Activated CD4-positive, alpha-beta T cell treated with anti-CD3 and anti-CD28 coated beads, Interleukin-2, Interleukin-6, amounts not matched to agents 100 ng/mL and 50 ng/mL, durations not matched to agents 16 hours and 8 hours (primary cell): ENCODE results near the gene DCBLD2.

Source experiments
- DNase-seq: peaks from one replicate; pipeline ENCODE4 v3.0.0-alpha.2; 2020

DCBLD2 gene, protein sequence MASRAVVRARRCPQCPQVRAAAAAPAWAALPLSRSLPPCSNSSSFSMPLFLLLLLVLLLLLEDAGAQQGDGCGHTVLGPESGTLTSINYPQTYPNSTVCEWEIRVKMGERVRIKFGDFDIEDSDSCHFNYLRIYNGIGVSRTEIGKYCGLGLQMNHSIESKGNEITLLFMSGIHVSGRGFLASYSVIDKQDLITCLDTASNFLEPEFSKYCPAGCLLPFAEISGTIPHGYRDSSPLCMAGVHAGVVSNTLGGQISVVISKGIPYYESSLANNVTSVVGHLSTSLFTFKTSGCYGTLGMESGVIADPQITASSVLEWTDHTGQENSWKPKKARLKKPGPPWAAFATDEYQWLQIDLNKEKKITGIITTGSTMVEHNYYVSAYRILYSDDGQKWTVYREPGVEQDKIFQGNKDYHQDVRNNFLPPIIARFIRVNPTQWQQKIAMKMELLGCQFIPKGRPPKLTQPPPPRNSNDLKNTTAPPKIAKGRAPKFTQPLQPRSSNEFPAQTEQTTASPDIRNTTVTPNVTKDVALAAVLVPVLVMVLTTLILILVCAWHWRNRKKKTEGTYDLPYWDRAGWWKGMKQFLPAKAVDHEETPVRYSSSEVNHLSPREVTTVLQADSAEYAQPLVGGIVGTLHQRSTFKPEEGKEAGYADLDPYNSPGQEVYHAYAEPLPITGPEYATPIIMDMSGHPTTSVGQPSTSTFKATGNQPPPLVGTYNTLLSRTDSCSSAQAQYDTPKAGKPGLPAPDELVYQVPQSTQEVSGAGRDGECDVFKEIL

DNA sequence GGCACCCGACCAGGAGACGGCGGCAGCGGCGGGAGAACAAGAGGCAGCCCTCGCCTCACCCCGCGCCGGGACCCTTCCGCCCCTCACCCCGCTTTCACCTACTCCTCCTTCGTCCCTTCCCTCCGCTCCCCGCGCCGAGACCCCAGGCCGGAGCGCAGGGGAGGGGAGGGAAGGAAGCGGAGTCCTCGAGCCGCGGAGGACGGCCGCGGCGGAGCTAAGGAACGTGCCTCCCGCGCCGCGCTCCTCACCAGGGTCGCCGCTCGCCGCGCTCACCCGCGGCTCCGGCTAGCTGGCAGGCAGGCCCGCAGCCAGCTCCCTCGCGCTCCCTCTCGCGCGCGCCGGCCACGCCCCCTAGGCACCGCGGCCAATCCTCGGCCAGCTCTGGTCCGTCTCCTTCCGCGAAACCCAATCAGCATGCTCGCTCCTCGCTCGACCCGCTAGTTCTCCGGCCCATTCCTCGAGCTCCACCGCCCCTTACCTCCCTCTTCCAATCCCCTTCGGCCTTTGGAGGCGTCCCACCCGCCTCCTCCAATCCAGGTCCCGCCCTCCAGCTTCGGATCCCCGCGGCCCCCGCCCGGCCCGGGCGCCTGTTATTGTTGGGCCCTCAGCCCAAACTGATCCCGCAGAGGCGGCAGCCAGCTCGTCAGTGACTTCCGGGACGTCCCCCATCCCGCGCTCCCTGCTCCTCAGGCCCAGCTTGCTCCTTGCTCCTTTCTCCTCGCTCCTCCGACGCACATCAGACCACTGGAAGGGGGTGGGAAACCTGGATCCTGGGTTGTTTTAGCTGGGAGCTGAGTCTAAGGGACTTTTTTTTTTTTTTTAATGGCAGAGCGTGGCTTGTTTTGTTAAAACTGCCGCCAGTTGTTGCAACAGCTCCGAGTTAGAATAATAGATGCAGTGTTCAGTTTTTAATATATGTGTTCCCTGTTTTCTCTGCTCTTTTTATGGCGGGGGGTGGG is at the start of gene DCBLD2:
Gene DCBLD2 (minus strand): TSS at position 304 of the 959 bp plus-strand sequence. CDS start 369 bp downstream, outside the sequence.
- peak; percentile 97 for DNase-seq

DNA sequence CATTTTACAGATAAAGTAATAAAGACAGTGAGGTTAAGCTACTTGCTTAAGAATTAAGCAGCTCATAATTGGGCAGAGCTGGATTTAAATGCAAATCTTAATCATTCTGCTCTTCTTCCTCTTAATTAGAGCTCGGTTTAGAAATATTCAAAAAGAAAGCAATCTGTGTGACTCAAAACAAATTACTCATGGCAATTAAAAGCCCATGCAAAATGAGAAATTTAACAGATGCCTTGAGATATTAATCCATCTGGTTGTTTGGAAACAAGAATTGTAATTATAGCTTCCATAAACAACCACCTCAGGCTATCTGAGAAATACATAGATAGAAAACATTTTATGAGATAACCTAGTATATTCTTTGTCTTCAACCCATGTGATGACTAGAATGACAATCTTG is 44.2 kb upstream of the DCBLD2 start:
- DNase-seq = no peak

DNA sequence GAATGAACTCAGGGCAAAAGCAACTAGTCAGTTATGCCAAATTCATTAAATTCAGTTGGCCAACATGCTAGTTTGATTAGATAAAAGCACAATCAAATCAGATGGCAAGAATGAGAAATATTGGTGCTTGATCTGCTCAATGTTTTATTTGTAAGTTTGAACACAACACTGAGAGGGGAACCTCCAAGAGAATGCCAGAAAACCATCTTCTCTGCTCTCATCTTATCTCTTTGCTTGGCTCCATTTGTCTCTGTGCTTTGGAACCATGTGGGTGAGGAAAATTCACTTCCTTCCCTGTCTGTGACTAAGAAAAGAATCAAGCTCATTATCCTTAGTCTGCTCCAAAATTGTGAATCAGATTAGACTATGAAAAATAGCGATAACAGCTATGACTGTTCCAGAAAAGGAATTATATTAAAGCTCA is 43.6 kb upstream of the DCBLD2 start:
- DNase-seq = no peak

DNA sequence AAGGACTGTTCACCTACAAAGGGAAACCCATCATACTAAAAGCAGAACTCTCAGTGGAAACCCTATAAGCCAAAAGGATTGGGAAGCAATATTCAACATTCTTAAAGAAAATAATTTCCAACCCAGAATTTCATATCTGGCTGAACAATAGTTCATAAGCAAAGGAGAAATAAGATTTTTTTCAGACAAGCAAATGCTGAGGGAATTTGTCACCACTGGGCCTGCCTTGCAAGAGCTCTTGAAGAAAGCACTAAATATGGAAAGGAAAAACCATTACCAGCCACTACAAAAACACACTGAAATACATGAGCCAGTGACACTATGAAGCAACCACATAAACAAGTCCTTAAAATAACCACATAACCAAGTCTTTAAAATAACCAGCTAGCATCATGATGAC is 28.9 kb upstream of the DCBLD2 start:
- no peak for DNase-seq

DNA sequence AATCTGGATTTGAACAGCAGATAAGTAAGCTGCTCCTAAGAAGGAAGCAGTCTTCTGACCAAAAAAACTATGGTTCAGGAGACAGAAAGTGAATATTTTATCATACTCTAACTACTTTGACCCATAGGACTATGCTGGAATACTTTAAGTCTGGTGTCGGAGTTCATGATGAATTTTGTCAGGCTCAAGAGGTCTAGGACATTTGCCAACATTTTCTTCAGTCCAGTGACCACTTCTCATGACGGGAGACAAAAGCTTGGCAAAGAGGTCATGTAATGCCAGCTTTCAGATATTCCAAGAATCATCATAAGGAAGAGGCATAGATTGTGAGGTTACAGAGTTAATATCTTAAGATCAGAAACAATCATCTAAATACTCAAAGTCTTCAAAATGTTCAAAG is 20.5 kb upstream of the DCBLD2 start:
- no peak for DNase-seq

DNA sequence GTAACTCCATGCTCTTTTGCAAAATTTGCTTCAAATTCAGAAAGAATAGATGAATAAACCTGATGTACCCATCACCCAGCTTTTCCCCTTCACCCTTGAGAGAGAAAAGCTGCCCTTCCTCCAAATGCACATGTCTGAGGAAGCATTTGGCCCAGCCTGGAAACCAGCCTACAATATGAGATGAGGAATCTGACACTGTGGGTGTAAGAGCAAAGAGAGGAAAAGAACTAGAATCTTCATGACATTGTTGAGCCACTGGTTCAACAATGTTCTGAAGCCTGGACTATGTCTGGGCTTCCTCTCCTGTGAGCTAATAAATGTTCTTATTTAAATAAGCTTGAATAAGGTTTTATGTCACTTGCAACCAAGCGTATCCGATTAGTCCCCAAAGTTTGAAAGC is 18.7 kb upstream of the DCBLD2 start:
- no peak for DNase-seq

DNA sequence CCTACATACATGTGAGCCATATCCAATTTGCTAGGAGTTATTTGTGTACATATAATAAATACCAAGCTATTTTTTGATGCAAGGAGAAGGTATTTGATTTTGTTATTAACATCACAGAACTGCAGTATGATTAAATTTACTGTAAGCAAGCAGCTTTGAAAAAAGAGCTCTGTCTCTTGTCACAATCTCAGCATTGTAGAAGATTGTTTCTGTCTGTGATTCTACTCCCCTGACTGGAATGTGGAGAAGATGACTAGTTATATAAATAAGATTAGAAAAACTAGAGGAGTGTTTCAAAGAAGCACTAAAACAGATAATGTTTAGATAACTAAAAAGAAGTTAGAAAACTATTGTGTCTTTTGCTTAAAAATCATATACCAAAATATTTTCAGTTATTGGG is 17.1 kb upstream of the DCBLD2 start:
- no peak for DNase-seq

DNA sequence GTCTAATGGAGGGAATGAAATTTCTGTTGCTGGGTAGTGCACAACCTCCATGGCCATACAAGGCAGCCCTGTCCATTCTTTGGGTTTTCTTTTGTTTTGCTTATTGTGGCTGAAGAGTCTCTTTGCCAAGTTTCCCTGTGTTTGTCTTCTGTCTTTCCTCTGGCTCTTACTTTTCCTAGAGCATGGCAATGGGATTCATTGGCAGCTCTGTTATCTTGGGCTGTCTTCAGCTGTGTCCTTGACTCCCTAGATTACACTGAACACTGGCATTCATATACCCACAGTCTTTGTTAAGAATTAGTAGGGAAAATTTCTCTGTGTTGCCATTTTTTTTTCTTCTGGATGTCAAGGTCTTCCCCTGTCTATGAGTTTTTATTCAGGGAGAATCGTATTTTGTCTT is 16.1 kb upstream of the DCBLD2 start:
- no peak for DNase-seq

DNA sequence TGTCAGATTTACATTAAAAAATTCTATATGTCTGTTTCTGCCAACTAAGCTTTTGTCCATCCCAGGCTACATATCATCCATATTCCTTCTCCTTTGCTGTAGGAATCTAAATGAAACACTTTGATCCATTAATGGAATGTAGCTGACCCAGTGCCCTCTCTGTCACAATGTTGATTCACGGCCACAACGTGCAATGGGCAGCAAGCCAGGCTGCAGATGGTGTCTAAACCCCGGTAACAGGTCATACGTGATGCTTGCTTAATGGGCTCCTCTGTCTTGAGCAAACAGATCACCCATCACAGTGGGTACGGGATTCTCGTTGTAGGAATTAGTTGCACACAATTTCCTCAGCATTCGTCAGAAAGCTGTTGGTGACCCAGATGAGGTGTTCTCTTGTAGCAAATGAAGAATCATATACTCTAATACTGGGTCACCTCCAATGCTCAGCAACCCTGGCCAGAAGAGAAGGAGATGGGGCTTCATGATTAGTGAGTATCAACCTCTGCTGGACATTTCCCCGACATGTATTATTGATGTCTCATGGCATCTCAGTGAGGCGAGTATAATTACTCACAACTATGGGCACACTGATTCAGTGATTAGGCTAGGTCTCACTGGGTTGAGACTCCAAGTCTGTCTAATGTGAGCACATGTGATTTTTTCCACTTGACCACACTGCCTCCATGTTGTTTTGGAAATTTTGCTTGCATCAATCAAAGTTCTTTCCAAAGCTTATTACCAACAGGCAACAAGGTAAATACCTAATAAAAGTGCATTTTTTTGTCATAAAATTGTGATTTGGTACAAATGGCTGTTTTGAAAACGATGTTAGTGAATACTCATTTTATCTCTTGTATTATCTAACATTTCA is 12.9 kb upstream of the DCBLD2 start:
- no peak for DNase-seq

DNA sequence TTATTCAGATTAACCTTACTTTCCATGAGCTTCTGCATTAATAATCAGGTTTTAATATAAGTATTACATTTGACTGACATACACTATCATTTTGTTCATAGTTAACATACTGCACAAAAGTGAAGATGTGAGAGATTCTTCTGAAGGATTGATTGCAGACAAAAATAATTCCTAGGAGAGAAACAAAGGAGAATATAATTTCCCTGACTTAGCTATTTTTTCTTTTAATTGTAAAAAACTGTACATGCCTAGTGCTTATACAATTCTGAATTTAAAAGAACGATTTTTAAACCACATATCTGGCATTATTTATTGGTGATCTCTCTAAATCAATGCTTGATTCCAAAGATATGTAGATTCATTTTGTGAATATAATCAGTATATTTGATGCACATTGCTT is 11.0 kb upstream of the DCBLD2 start:
- no peak for DNase-seq

DNA sequence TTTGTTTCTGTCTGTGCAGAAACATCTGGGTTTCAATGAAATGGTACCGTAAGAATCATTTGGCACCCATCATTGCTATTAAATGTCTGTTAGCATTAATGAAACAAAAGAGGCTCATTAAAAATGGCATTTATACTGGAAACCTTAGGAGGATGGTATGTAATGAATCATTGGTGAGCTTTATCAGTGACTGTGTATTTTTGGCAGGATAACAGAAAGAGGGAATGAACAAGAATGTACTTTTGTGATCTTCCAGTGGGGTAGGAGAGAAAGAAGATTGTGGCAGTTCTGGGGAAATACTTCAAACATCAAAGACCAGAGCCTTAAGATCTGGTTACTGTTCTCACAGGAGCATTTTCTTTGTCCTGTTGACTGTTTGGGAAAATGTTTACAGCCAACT is 4.7 kb upstream of the DCBLD2 start:
- no peak for DNase-seq

DNA sequence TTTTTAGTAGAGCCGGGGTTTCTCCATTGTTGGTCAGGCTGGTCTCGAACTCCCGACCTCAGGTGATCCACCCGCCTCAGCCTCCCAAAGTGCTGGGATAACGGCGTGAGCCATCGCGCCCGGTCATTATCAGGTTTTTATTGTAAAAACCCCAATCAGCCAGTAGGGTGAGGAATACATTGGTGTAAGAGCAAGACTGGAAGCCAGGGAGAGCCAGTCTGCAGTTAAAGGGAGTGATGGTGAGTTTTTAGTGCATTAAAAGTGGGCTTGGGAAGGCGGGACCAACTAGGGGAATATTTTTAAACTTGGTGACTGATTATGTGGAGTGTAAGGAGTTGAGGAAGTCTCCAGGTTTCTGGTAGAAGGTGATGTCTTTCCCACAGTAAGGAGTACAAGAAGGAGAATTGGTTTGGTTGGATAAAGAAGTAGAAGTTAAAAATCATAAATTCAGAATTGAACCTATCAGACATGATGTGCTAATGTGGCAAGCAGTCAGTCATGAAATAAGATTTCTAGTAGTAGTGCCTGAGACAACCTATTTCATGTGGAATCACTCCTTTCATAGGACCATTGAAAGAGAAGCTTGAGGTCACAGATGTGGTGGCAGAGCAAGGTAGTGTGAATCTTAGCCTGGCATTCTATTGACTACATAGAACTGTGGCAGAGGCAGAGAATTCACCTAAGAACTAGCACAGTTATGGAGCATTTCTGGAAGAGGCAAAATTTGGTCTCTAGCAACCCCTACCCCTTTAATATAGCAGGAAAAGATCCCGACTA is 2.4 kb upstream of the DCBLD2 start:
- no peak for DNase-seq

DNA sequence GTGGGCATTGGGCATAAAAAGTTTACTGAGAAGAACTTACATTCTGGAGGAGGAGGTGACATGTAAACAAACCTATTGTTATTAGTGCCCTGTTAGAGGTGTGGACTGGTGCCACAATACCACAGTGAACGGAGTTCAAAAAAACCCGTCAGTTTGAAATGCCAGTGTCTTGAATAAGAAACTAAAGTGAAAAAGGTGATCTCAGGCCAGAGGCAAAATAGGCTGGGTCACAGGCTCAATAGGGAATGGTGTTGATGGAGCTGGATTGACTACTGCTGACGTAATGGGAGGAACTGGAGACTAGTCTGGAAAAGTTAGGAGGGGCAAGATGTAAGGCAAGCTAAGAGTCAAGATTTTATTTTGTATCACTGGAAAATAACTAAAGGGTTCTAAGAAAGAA is 1.6 kb upstream of the DCBLD2 start:
- no peak for DNase-seq

DNA sequence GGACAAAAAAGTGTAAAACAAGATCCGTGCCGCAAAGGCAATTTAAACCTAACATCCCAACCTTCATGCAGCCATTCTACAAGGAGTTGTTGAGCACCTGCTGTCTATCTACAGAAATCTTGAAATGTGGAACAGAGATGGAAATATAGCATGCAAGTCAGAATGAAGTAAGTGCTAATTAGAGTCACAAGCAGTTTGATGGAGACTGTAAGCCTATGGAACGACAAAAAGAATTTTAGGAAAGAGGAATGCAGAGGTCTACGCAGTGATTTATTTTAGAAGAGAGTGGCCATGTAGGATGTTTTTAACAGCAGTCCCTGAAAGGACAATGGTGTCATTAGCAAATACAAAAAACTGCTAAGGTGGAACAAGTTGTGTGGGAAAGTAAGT is 851 bp upstream of the DCBLD2 start:
- DNase-seq = no peak

DNA sequence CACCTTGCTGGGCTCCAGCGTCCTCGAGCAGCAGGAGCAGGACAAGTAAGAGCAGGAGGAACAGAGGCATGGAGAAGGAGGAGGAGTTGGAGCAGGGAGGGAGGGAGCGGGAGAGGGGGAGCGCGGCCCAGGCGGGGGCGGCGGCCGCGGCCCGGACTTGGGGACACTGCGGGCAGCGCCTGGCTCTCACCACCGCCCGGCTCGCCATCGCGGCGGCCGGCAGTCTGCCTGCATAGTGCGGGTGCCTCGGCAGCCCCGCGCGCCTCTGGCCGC is 440 bp downstream of the DCBLD2 start:
- DNase-seq = no peak

DNA sequence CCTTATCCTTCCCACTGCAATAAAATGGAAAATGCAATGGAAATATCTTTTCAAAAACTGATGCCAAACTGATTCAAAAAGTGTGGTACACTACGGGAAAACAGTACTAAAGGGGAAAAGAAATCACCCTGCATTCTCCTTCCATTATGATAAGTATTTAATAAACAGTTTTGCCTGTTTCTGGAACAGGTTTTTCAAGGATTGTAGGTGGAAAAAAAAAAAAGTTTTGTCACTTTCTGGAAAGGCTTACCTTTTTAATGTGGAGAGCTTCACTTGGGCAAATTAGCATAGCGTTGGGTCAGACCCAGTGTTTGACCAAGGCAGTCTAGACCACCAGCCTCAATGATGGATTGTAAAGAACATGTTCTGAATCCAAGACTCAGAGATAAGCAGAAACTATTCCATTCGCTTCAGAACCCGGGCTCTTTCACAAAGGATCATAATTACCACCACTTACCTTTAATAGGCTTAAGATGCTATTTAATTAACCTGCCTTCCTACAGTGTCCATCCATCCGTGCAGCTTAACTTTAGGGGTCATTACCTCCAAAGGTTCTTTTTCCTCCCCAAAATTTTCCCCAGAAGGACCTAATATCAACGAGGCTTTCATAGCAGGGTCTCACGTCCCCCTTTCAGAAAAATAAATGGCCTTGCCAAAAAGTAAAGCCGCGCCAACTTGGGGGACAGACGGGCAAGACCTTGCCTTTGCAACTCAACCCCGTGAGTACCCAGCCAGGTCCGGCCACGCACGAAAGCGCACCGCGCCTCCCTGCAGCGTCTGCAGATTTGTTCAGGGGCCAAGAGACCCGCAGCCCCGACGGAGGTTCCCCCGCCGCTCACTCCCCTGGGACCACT is 1.0 kb downstream of the DCBLD2 start:
- DNase-seq = no peak

DNA sequence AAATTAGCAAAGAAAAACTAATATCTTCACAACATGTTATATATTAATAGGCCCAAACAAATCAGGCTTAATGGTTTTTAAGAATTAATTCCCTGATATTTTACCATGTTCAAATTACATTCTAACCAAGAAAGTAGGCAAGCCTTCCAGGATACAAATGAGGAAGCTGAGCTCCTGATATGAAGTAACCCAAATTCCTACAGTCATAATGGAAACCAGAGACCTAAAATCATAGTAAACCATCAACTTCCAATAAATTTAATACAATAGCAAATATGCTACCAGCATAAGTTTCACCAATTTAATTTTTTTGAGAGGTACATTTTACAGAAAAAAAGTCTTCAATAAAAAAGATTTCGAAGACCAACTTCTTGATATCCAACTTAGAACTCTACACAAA is 3.8 kb downstream of the DCBLD2 start:
- DNase-seq = no peak

DNA sequence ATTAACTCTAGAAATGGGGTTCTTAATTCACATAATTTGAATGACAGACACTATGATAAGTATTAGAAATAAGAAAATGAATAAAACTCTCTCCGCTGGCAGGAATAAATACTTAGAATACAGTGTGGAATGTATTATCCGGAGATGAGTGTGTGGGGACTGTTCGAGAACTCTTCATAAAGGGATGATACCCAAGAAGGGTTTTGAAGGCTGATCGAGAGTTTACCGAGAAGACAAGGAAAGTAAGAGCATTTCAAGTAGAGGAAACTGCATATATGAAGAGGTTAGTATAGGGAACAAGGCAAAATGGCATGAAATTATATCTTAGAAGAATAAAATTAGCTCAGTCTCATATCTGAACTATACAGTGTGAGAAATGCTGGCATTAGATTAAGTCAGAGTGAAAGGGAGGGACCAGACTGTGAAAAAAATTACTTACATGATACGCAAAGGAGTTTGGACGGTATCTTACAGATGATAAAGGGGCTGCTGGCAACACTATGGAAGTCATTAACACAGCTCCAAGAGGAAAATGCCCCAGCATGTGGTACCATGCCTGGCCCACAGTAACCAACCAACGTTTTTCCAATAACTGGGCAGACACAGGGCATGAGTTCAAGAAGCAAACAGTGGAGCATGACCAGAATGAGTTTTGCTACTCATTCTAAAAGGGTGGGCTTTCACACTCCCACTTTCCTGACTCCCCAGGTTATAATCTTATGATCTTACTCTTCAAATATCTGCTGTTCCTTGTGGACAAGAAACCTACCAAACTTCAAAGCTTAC is 6.5 kb downstream of the DCBLD2 start:
- DNase-seq = no peak

DNA sequence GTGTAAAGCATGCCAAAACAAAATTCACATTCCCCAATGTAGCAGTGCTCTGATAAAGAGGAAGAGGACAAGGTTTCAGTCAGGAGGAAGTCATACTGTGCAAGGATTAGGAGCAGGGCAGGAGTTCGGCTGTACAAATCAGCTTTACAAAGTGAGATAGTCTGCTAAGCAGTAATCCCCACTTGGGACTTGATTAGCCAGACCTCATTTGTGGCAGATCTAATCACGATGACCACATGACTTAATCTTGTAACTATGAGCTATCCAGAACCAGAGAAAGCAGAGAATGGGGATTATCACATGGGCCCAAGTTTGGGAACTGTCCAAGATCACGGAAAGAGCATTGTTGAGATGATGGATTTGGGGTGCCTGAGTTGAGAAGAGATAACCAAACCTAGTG is 7.8 kb downstream of the DCBLD2 start:
- DNase-seq = no peak

DNA sequence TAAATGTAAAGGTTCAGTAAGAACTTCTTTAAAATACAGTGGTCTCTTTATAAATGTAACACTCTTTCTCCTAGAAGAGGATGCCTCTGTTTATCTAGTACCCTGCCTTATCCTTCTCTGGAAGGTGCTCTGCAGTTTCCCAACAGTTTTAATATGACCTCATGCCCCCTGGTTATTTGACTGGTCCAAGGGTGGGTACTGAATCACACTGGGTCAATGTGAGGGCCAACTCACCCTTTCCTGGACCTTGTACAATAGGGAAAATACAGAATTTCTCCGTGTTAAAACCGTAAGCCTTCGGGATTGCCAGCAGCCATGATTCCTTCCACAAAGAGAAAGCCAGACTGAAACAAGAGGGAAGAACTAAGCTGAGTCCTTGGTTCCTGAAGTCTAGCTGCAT is 9.2 kb downstream of the DCBLD2 start:
- no peak for DNase-seq
